Activated CD4-positive, alpha-beta T cell treated with anti-CD3 and anti-CD28 coated beads, Interleukin-2, amount 10 ng/mL, durations not matched to agents 7 days and 5 days (primary cell): ENCODE data around the gene ZFAND6. TPM values are rescaled to one million over a fixed set of nuclear protein-coding genes. Genes with fewer than 3 reads are reported as not detected.
"Not testable (repeated sequence)": the region's sequence is repeated elsewhere in the genome, so short reads cannot be mapped to it uniquely, and the experiment has no call there.

ENCODE experiments used
- CTCF ChIA-PET: fragments of 350-600 bp; sonication (Branson Sonifier 250); formaldehyde crosslinking; loops from one replicate; lab custom pipeline; 2021; ENCODE audit warnings: antibody characterized with exemption; lab: Charles Lee
- POLR2A ChIA-PET: fragments of 350-600 bp; sonication (Branson Sonifier 250); formaldehyde crosslinking; loops from one replicate; lab custom pipeline; 2021; ENCODE audit warnings: antibody characterized with exemption; lab: Charles Lee
- DNase-seq: peaks from one replicate; pipeline ENCODE4 v3.0.0-alpha.2; 2020
- H3K27ac Mint-ChIP-seq: one replicate; pipeline ENCODE4 v1.8.0; 2021; ENCODE audit warnings: mild to moderate bottlenecking, moderate library complexity, mixed read lengths
- H3K27me3 Mint-ChIP-seq: one replicate; pipeline ENCODE4 v1.8.0; 2021; ENCODE audit warnings: mixed read lengths
- H3K36me3 Mint-ChIP-seq: one replicate; pipeline ENCODE4 v1.8.0; 2021; ENCODE audit warnings: low read depth, mixed read lengths
- H3K4me1 Mint-ChIP-seq: one replicate; pipeline ENCODE4 v1.8.0; 2021; ENCODE audit warnings: mixed read lengths
- H3K4me3 Mint-ChIP-seq: one replicate; pipeline ENCODE4 v1.8.0; 2021; ENCODE audit warnings: mild to moderate bottlenecking, moderate library complexity, mixed read lengths
- H3K9me3 Mint-ChIP-seq: one replicate; pipeline ENCODE4 v1.8.0; 2021; ENCODE audit warnings: mixed read lengths
- total RNA-seq, 2 experiments: library from RNA; stranded (reverse); gene quantifications; one replicate each; pipeline ENCODE4 v1.2.3, GENCODE V29; 2021

The ZFAND6 gene
- total RNA-seq, 2 experiments from 2014 or later: 49.3 to 56.4 TPM

DNA sequence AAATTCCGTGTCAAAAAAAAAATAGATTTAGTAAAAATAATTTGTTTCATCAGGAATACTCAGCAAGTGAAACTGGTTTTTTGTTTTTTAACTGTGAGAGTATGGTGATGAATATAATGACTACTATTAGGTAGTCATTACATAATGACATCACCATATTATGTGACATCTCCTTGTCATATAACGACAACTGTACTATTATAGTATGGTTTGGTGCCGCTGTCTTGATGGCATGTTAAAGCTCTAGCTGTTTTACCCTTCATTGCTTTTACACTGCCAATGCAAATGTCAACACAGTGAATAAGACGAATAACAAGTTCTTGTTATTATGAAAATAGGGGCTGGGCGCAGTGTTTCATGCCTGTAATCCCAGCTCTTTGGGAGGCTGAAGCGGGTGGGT lies 47.7 kb downstream of the ZFAND6 start:
- POLR2A ChIA-PET: no interaction called here
- no peak overlapping the region for H3K27ac Mint-ChIP-seq
- H3K9me3 Mint-ChIP-seq: no peaks in the 10 kb centered on the region
- no peak overlapping the region for H3K4me3 Mint-ChIP-seq
- H3K36me3 Mint-ChIP-seq: peaks cover 5% of the 10 kb centered on the region
- peaks cover 11% of the 10 kb centered on the region for H3K4me1 Mint-ChIP-seq
- CTCF ChIA-PET: interaction anchor here (0.6 kb wide), 1 partner anchor 59 kb away, joined by 3 read pairs; no protein-coding TSS in a partner anchor
- no peaks in the 10 kb centered on the region for H3K27me3 Mint-ChIP-seq
- DNase-seq: no peak

DNA sequence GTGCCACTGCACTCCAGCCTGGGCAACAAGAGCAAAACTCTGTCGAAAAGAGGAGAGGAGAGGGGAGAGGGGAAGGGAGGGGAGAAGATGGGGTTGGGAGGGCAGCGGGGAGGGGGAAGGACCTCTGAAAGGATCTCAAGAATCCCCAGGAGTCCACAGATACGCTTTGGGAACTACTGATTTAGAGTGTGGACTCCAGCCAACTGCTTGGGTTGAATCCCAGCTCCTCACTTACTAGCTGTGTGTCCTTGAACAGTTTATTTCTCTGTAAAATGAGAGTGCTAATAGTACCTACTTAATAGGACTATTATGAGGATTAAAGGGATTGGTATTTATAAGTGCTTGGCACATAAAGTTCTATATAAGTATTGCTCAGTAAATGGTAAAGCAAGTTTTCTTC lies 48.3 kb downstream of the ZFAND6 start:
- peaks cover 5% of the 10 kb centered on the region for H3K36me3 Mint-ChIP-seq
- CTCF ChIA-PET: interaction anchor here (0.6 to 1.1 kb wide), 2 partner anchors 23 to 58 kb away, joined by 3 read pairs; no protein-coding TSS in a partner anchor
- H3K4me3 Mint-ChIP-seq: no peak overlapping the region
- no peak for DNase-seq
- H3K27ac Mint-ChIP-seq: no peak overlapping the region
- H3K27me3 Mint-ChIP-seq: no peaks in the 10 kb centered on the region
- H3K4me1 Mint-ChIP-seq: peaks cover 11% of the 10 kb centered on the region
- H3K9me3 Mint-ChIP-seq: no peaks in the 10 kb centered on the region
- POLR2A ChIA-PET: no interaction called here

DNA sequence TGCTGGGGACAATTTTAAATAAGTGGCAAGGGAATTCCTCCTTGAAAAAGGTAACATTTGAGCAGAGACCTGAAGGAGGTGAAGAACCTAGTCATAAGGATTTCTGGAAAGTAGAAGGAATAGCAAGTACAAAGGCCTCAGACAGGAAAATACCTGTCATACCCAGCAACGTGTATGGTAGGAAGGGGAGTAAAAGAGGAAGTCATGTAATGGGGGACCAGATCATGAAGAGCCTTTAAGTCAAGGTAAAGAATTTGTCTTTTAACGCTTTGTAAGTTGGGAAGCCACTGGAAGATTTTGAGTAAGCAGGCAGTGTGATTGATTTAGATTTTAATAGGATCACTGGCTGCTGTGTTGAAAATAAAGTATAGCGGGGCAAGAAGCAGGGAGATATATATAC lies 49.9 kb downstream of the ZFAND6 start:
- CTCF ChIA-PET: interaction anchor here (0.9 to 1.5 kb wide), 2 partner anchors 9 to 20 kb away, joined by 3 read pairs; no protein-coding TSS in a partner anchor
- POLR2A ChIA-PET: no interaction called here
- H3K4me3 Mint-ChIP-seq: no peak overlapping the region
- H3K27ac Mint-ChIP-seq: no peak overlapping the region
- H3K4me1 Mint-ChIP-seq: peaks cover 10% of the 10 kb centered on the region
- H3K36me3 Mint-ChIP-seq: peaks cover 4% of the 10 kb centered on the region
- H3K9me3 Mint-ChIP-seq: no peaks in the 10 kb centered on the region
- no peak for DNase-seq
- no peaks in the 10 kb centered on the region for H3K27me3 Mint-ChIP-seq

DNA sequence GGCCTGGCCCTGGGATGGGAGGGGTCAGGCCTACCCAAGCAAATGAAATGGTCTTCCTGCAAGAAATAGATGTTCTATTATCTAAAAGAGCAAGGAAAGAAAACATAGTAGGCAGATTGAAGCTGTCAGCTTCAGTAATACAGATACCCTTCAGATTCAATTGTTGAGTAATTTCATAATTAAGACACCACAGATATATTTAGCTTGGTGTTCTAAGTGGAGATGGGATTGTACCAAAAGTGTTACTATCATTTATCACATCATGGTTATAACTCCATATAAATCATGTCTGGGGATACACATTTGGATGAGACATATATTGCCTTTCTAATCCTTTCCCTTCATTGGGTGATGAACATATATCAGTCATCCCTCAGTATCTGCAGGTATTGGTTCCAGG lies 51.4 kb downstream of the ZFAND6 start:
- Mint-ChIP-seq H3K27ac (no peak overlapping the region), H3K36me3 (no peaks in the 10 kb centered on the region), H3K27me3 (no peaks in the 10 kb centered on the region), H3K4me3 (no peak overlapping the region), H3K4me1 (no peaks in the 10 kb centered on the region), H3K9me3 (no peaks in the 10 kb centered on the region)
- ChIA-PET CTCF (interaction anchor here (1.5 kb wide), 1 partner anchor 10 kb away, joined by 3 read pairs; no protein-coding TSS in a partner anchor), POLR2A (no interaction called here)
- DNase-seq: no peak

DNA sequence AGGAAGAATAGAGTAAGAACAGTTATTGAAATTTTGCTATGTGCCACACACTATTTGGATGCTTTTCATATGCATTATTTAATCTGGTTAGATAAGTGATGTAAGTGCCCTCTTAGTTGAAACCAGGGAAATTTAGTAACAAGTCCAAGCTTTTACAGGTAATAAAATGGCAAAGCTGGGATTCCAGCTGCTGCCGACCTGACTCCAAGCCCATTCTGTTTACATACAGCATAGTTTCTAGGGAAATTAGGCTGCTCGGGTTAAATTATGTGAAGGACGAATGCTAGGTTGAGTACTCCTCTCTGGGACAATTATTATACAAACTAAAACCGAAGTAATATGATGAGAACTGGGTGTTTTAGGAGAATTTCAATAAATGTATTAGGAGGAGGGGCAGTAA lies 54.6 kb downstream of the ZFAND6 start:
- Mint-ChIP-seq H3K9me3 (no peaks in the 10 kb centered on the region), H3K27ac (no peak overlapping the region), H3K4me1 (no peaks in the 10 kb centered on the region), H3K27me3 (no peaks in the 10 kb centered on the region), H3K36me3 (no peaks in the 10 kb centered on the region), H3K4me3 (no peak overlapping the region)
- ChIA-PET CTCF (no interaction called here), POLR2A (no interaction called here)
- DNase-seq: no peak

DNA sequence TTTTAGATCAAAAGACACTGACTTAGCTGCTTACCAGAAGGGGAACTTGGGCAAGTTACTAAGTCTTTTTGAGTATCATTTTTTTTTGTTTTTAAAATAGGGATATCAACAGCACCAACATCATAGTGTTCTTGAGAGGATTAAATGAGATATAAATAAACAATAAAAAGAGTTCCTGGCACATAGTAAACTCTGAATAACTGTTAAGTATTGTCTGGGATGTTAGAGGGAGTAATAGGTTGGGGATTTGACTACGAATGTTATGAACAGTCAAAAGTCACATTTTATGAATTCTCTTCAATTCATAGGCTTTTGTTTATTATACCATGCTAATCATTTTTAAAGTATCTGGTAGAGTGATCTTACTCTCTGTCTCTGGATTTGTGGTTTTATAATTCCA lies 55.5 kb downstream of the ZFAND6 start:
- H3K27me3 Mint-ChIP-seq: no peaks in the 10 kb centered on the region
- DNase-seq: no peak
- no peaks in the 10 kb centered on the region for H3K4me1 Mint-ChIP-seq
- POLR2A ChIA-PET: no interaction called here
- H3K27ac Mint-ChIP-seq: no peak overlapping the region
- no peak overlapping the region for H3K4me3 Mint-ChIP-seq
- CTCF ChIA-PET: no interaction called here
- no peaks in the 10 kb centered on the region for H3K36me3 Mint-ChIP-seq
- H3K9me3 Mint-ChIP-seq: no peaks in the 10 kb centered on the region

DNA sequence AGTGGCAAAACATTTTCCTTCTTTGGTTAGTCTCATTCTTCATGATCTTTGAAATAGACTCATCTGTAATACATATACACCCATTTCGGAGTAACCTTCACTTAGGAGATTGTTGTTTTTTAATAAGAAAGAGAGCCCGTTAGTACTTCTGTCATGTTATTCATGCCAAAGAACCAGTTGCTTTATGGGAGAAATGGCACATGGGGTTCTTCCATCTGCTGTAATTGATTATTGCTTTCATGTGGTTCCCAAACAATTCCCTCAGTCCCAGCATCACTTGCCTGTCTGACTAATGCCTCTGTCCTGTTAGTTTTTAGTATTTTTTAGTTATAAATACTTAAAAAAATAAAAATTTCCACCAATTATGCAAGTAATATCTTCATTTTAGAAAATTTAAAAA lies 59.5 kb downstream of the ZFAND6 start:
- POLR2A ChIA-PET: no interaction called here
- no peaks in the 10 kb centered on the region for H3K9me3 Mint-ChIP-seq

DNA sequence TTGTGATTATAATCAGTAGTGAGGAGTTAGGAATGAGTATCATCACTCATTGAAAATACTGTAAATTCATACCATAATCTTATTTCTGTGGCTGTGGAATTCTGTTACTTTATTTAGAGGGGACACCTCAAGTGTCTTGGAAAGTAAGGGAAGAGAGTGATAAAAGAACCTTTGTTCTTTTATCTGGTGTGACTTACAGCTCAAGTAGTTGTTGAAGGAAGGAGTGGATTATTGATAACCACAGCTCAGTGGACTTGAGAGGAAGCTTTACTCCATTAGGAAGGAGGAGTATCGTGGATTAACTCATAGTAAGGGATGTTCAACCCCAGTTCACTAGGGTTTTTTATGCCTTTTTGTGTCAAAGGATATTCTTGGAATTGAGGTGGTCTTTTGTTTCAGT lies 61.2 kb downstream of the ZFAND6 start:
- Mint-ChIP-seq H3K36me3 (peaks cover 24% of the 10 kb centered on the region), H3K9me3 (no peaks in the 10 kb centered on the region), H3K4me1 (no peaks in the 10 kb centered on the region), H3K27me3 (no peaks in the 10 kb centered on the region), H3K27ac (no peak overlapping the region), H3K4me3 (no peak overlapping the region)
- POLR2A ChIA-PET: no interaction called here
- CTCF ChIA-PET: no interaction called here
- DNase-seq: no peak

More for the DNA sequence above, 59.5 kb downstream of the ZFAND6 start:
- peak overlapping the region; percentile 36 for H3K27ac Mint-ChIP-seq
- no peak for DNase-seq
- no peaks in the 10 kb centered on the region for H3K4me1 Mint-ChIP-seq
- peaks cover 12% of the 10 kb centered on the region for H3K36me3 Mint-ChIP-seq
- H3K4me3 Mint-ChIP-seq: no peak overlapping the region
- H3K27me3 Mint-ChIP-seq: no peaks in the 10 kb centered on the region
- CTCF ChIA-PET: no interaction called here

DNA sequence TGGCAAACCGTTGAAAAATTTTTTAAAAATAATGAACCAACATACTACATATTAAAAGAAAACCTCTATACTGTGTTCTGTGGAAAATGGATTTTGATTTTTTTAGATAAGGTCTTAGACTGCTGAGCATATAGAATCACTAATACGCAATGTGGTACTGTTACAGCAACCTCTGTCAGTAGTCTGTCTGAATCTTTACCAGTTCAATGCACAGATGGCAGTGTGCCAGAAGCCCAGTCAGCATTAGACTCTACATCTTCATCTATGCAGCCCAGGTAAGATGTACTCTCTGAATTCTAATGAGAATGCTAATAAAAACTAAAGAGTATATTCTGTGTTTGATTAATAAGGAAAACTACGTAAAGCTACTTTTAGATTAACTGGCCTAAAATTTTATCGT lies 62.1 kb downstream of the ZFAND6 start:
- Mint-ChIP-seq H3K27ac (no peak overlapping the region), H3K9me3 (no peaks in the 10 kb centered on the region), H3K4me3 (no peak overlapping the region), H3K36me3 (peaks cover 30% of the 10 kb centered on the region), H3K27me3 (no peaks in the 10 kb centered on the region), H3K4me1 (peaks cover 6% of the 10 kb centered on the region)
- ChIA-PET CTCF (interaction anchor here (1.0 kb wide), 1 partner anchor 25 kb away, joined by 3 read pairs; no protein-coding TSS in a partner anchor), POLR2A (no interaction called here)
- no peak for DNase-seq

DNA sequence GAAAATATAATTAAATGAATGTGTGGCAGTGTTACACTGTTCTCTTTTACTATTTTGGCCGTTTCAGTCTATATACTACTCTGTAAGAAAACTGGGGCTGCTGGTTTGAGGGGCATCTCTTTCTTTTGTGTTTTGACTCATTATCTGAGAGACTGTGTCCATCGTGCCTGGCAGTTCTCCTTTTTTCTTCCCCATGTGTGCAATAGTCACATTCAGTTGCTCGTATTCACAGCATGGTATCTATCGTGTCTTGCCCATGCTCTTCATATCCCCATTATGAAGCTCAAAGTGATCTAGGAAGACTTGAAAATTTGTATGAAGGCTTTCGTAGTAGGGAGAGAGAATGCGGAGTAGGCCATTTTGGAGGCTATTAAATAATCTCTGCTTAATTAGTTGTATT lies 63.6 kb downstream of the ZFAND6 start:
- POLR2A ChIA-PET: no interaction called here
- CTCF ChIA-PET: no interaction called here
- no peak for DNase-seq
- Mint-ChIP-seq H3K4me3 (no peak overlapping the region), H3K4me1 (peaks cover 6% of the 10 kb centered on the region), H3K27me3 (no peaks in the 10 kb centered on the region), H3K36me3 (peaks cover 33% of the 10 kb centered on the region), H3K27ac (no peak overlapping the region), H3K9me3 (no peaks in the 10 kb centered on the region)

DNA sequence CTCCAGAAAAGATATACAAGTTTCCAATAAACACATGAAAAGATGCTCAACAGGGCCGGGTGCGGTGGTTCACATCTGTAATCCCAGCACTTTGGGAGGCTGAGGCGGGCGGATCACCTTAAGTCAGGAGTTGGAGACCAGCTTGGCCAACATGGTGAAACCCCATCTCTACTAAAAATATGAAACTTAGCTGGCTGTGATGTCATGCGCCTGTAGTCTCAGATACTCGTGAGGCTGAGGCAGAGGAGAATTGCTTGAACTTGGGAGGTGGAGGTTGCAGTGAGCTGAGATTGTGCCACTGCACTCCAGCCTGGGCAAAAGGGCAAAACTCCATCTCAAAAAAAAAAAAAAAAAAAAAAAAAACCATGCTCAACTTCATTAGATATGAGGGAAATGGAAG lies 67.8 kb downstream of the ZFAND6 start:
- H3K4me3 Mint-ChIP-seq, POLR2A ChIA-PET, H3K27ac Mint-ChIP-seq, H3K27me3 Mint-ChIP-seq, H3K9me3 Mint-ChIP-seq, DNase-seq, H3K4me1 Mint-ChIP-seq: not testable (repeated sequence)
- CTCF ChIA-PET: interaction anchor here (0.7 kb wide), 1 partner anchor 511 kb away, joined by 3 read pairs; no protein-coding TSS in a partner anchor
- peaks cover 38% of the 10 kb centered on the region for H3K36me3 Mint-ChIP-seq

DNA sequence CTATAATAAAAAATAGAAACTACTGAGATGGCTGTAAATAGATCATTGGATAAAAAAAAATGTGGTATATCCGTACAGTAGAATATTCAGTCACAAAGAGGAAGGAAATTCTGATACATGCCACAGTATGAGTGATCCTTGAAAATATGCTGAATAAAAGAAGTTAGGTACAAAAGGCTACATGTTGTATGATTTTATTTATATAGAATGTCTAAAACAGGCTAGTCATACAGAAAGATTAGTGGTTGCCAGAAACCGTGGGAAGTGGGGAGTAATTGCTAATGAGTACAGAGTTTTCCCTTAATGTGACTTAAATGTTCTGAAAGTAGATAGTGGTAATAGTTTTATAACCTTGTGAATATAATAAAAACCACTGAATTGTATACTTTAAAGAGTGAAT lies 68.4 kb downstream of the ZFAND6 start:
- ChIA-PET POLR2A (no interaction called here), CTCF (no interaction called here)
- no peak overlapping the region for H3K4me3 Mint-ChIP-seq
- no peaks in the 10 kb centered on the region for H3K27me3 Mint-ChIP-seq
- no peak for DNase-seq
- H3K4me1 Mint-ChIP-seq: peaks cover 6% of the 10 kb centered on the region
- no peaks in the 10 kb centered on the region for H3K9me3 Mint-ChIP-seq
- H3K27ac Mint-ChIP-seq: no peak overlapping the region
- H3K36me3 Mint-ChIP-seq: peaks cover 37% of the 10 kb centered on the region

DNA sequence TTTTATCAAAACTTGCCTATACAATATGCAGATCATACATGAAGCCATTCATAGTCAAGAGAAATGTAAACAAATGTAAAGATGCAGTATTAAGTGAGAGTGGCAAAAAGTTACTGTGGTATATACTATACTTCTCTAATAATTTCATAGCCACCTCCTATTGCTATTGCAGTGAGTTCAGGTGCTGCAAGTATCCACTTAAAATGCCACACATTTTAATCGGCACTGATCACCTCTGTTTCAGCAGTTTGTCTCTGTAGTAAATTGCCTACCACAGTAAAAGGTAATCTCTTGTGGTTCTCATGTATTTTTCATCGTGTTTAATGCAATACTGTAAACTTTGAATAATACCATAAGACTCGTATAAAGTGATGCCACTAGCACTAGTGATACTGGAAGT lies 72.9 kb downstream of the ZFAND6 start:
- no peak overlapping the region for H3K27ac Mint-ChIP-seq
- POLR2A ChIA-PET: no interaction called here
- H3K27me3 Mint-ChIP-seq: no peaks in the 10 kb centered on the region
- DNase-seq: no peak
- H3K36me3 Mint-ChIP-seq: peaks cover 28% of the 10 kb centered on the region
- no peaks in the 10 kb centered on the region for H3K4me1 Mint-ChIP-seq
- CTCF ChIA-PET: no interaction called here
- H3K4me3 Mint-ChIP-seq: no peak overlapping the region
- H3K9me3 Mint-ChIP-seq: no peaks in the 10 kb centered on the region

DNA sequence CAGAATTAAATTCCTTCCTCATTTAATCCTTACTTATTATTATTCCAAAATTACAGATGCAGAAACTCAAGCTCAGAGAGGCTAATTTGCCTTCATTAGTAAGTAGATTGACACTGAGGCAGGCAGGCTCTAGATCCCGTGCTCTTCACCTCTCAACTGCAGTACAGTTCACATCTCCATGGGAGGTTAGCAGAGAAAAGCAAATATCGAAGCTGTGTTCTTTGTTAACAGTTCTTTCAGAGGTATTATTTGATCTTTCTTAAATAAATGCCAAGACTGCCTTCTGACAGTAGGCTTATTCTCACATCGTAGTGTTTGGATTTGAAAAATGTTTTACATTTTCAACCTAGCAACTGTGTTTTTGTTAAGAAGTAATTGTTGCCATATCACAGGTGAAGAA lies 77.4 kb downstream of the ZFAND6 start:
- peaks cover 30% of the 10 kb centered on the region for H3K36me3 Mint-ChIP-seq
- CTCF ChIA-PET: interaction anchor here (1.1 kb wide), 1 partner anchor 8 kb away, joined by 4 read pairs; no protein-coding TSS in a partner anchor
- H3K9me3 Mint-ChIP-seq: no peaks in the 10 kb centered on the region
- no peak for DNase-seq
- no peaks in the 10 kb centered on the region for H3K4me1 Mint-ChIP-seq
- H3K27ac Mint-ChIP-seq: no peak overlapping the region
- no peaks in the 10 kb centered on the region for H3K27me3 Mint-ChIP-seq
- POLR2A ChIA-PET: no interaction called here
- no peak overlapping the region for H3K4me3 Mint-ChIP-seq
